Measurements from ENCODE around the gene GOLT1A. TPM values are rescaled to one million over a fixed set of nuclear protein-coding genes. Genes with fewer than 3 reads are reported as not detected.

GOLT1A gene
- total RNA-seq, 5 donors from 2014 or later (not counting 1 experiment from before 2014, with no cell fraction given): 0.30 to 0.42 (median 0.32) TPM; not detected in 1

GRCh38 chr1:204222006-204222763 lies 8.4 kb upstream of the GOLT1A start:
- DNase-seq (no peak), ATAC-seq (replicated peaks in 1 of 4) (no peak)
- Histone ChIP-seq H3K9me3 (no peaks in the 10 kb centered on the region), H3K4me1 (ENCODE audit: control insufficient read depth in 1 of 2, extremely low read depth in 1 of 2, insufficient read depth in 2 of 2, low read length in 2 of 2) (peaks cover 3 to 5% of the 10 kb centered on the region in 2 experiments), H3K27ac (ENCODE audit: low read length) (no peak overlapping the region), H3K27me3 (replicated peaks in 1 of 2; ENCODE audit: control insufficient read depth in 2 of 2, extremely low read depth in 1 of 2, insufficient read depth in 2 of 2, low read length in 1 of 2) (peaks cover 0 to 13% of the 10 kb centered on the region in 2 experiments), H3K36me3 (ENCODE audit: control insufficient read depth in 2 of 2, extremely low read depth in 1 of 2, insufficient read depth in 1 of 2, low read length in 1 of 2) (no peaks in the 10 kb centered on the region), H3K4me3 (ENCODE audit: control insufficient read depth in 1 of 2, extremely low read depth in 1 of 2, low read length in 1 of 2) (no peak overlapping the region)
- Mint-ChIP-seq H3K4me1 (peaks cover 0 to 6% (median 5%) of the 10 kb centered on the region in 3 donors), H3K4me3 (no peak overlapping the region), H3K27me3 (peaks cover 0 to 2% of the 10 kb centered on the region in 2 donors), H3K9me3 (no peaks in the 10 kb centered on the region), H3K36me3 (no peaks in the 10 kb centered on the region), H3K27ac (no peak overlapping the region)
- ChIA-PET CTCF (no interaction called here), POLR2A (no interaction called here)
- WGBS (ENCODE audit: insufficient coverage): 76% methylated on average over 2 of the region's 8 CpGs

GRCh38 chr1:204221271-204221670 lies 7.5 kb upstream of the GOLT1A start:
- Histone ChIP-seq H3K4me3 (ENCODE audit: control insufficient read depth in 1 of 2, extremely low read depth in 1 of 2, low read length in 1 of 2) (no peak overlapping the region), H3K27me3 (replicated peaks in 1 of 2; ENCODE audit: control insufficient read depth in 2 of 2, extremely low read depth in 1 of 2, insufficient read depth in 2 of 2, low read length in 1 of 2) (peaks cover 0 to 18% of the 10 kb centered on the region in 2 experiments), H3K27ac (ENCODE audit: low read length) (no peak overlapping the region), H3K9me3 (no peaks in the 10 kb centered on the region), H3K4me1 (ENCODE audit: control insufficient read depth in 1 of 2, extremely low read depth in 1 of 2, insufficient read depth in 2 of 2, low read length in 2 of 2) (peaks cover 3 to 5% of the 10 kb centered on the region in 2 experiments), H3K36me3 (ENCODE audit: control insufficient read depth in 2 of 2, extremely low read depth in 1 of 2, insufficient read depth in 1 of 2, low read length in 1 of 2) (no peaks in the 10 kb centered on the region)
- Mint-ChIP-seq H3K36me3 (no peaks in the 10 kb centered on the region), H3K27me3 (peaks cover 0 to 2% of the 10 kb centered on the region in 2 donors), H3K27ac (no peak overlapping the region), H3K9me3 (no peaks in the 10 kb centered on the region), H3K4me1 (peaks cover 0 to 6% (median 5%) of the 10 kb centered on the region in 3 donors), H3K4me3 (no peak overlapping the region)
- 100% methylated on average over 1 of the region's 11 CpGs for WGBS (ENCODE audit: insufficient coverage)
- DNase-seq (no peak), ATAC-seq (replicated peaks in 1 of 4) (no peak)
- ChIA-PET CTCF (no interaction called here), POLR2A (no interaction called here)

- POLR2A ChIA-PET: no interaction called here
- 88% methylated on average over 8 of the region's 10 CpGs for WGBS (ENCODE audit: insufficient coverage)
Observed at GRCh38 chr1:204219971-204220616, 6.3 kb upstream of the GOLT1A start.

DNA sequence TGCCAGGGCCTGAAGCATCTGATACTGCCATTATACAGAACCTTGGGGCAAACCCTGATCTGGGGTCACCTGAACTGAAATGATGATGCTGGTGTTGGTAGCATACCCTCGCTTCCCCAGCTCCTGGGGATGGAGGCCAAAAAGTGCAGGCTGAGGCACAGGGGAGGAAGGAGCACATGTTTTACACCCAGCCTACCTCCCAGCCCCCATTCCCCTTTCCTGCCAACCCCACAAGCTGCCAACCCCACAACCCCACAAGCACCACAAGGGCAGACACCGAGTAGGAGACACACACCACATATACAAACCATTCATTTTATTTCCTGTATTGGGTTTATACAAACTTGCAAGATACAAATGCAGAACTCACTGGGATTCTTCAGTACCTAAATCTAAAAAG lies 4.8 kb upstream of the GOLT1A start:
- peaks cover 0 to 4% (median 0%) of the 10 kb centered on the region in 3 donors for H3K9me3 Mint-ChIP-seq
- ATAC-seq (replicated peaks in 1 of 4) (no peak), DNase-seq (no peak)
- ChIA-PET POLR2A (no interaction called here), CTCF (no interaction called here)
- Histone ChIP-seq H3K4me3 (ENCODE audit: control insufficient read depth in 1 of 2, extremely low read depth in 1 of 2, low read length in 1 of 2) (no peak overlapping the region), H3K36me3 (ENCODE audit: control insufficient read depth in 2 of 2, extremely low read depth in 1 of 2, insufficient read depth in 1 of 2, low read length in 1 of 2) (no peaks in the 10 kb centered on the region), H3K27me3 (replicated peaks in 1 of 2; ENCODE audit: control insufficient read depth in 2 of 2, extremely low read depth in 1 of 2, insufficient read depth in 2 of 2, low read length in 1 of 2) (peaks cover 0 to 21% of the 10 kb centered on the region in 2 experiments), H3K4me1 (ENCODE audit: control insufficient read depth in 1 of 2, extremely low read depth in 1 of 2, insufficient read depth in 2 of 2, low read length in 2 of 2) (peaks cover 6 to 12% of the 10 kb centered on the region in 2 experiments), H3K9me3 (no peaks in the 10 kb centered on the region), H3K27ac (ENCODE audit: low read length) (no peak overlapping the region)
- no peak overlapping the region for H3K4me3 Mint-ChIP-seq
- peaks cover 0 to 5% of the 10 kb centered on the region in 2 donors for H3K27me3 Mint-ChIP-seq
- H3K27ac Mint-ChIP-seq: no peak overlapping the region
- 0% methylated on average over 1 of the region's 2 CpGs for WGBS (ENCODE audit: insufficient coverage)
- peaks cover 8 to 13% (median 12%) of the 10 kb centered on the region in 3 donors for H3K4me1 Mint-ChIP-seq
- H3K36me3 Mint-ChIP-seq: no peaks in the 10 kb centered on the region

More at GRCh38 chr1:204219971-204220616, 6.3 kb upstream of the GOLT1A start:
- no peaks in the 10 kb centered on the region for H3K36me3 Mint-ChIP-seq
- ATAC-seq (replicated peaks in 1 of 4) (no peak), DNase-seq (no peak)
- Histone ChIP-seq H3K36me3 (ENCODE audit: control insufficient read depth in 2 of 2, extremely low read depth in 1 of 2, insufficient read depth in 1 of 2, low read length in 1 of 2) (no peaks in the 10 kb centered on the region), H3K27ac (ENCODE audit: low read length) (no peak overlapping the region), H3K9me3 (no peaks in the 10 kb centered on the region), H3K4me3 (ENCODE audit: control insufficient read depth in 1 of 2, extremely low read depth in 1 of 2, low read length in 1 of 2) (no peak overlapping the region), H3K27me3 (replicated peaks in 1 of 2; ENCODE audit: control insufficient read depth in 2 of 2, extremely low read depth in 1 of 2, insufficient read depth in 2 of 2, low read length in 1 of 2) (peaks cover 0 to 14% of the 10 kb centered on the region in 2 experiments), H3K4me1 (ENCODE audit: control insufficient read depth in 1 of 2, extremely low read depth in 1 of 2, insufficient read depth in 2 of 2, low read length in 2 of 2) (peaks cover 3 to 5% of the 10 kb centered on the region in 2 experiments)
- CTCF ChIA-PET: no interaction called here
- H3K27me3 Mint-ChIP-seq: peaks cover 0 to 2% of the 10 kb centered on the region in 2 donors
- no peaks in the 10 kb centered on the region for H3K9me3 Mint-ChIP-seq
- no peak overlapping the region for H3K4me3 Mint-ChIP-seq
- H3K27ac Mint-ChIP-seq: no peak overlapping the region
- peaks cover 0 to 6% (median 5%) of the 10 kb centered on the region in 3 donors for H3K4me1 Mint-ChIP-seq

- no peak overlapping the region for H3K27ac ChIP-seq (ENCODE audit: low read length)
- Mint-ChIP-seq H3K27me3 (peaks cover 0 to 5% of the 10 kb centered on the region in 2 donors), H3K36me3 (no peaks in the 10 kb centered on the region), H3K9me3 (peaks cover 0 to 4% (median 0%) of the 10 kb centered on the region in 3 donors), H3K4me1 (peaks cover 8 to 17% (median 12%) of the 10 kb centered on the region in 3 donors), H3K4me3 (no peak overlapping the region), H3K27ac (no peak overlapping the region)
- ATAC-seq (replicated peaks in 1 of 4): no peak
- CTCF ChIA-PET: no interaction called here
- DNase-seq: no peak
- H3K27me3 ChIP-seq (replicated peaks in 1 of 2; ENCODE audit: control insufficient read depth in 2 of 2, extremely low read depth in 1 of 2, insufficient read depth in 2 of 2, low read length in 1 of 2): peaks cover 0 to 25% of the 10 kb centered on the region in 2 experiments
- POLR2A ChIA-PET: no interaction called here
- no peaks in the 10 kb centered on the region for H3K36me3 ChIP-seq (ENCODE audit: control insufficient read depth in 2 of 2, extremely low read depth in 1 of 2, insufficient read depth in 1 of 2, low read length in 1 of 2)
- peaks cover 6 to 15% of the 10 kb centered on the region in 2 experiments for H3K4me1 ChIP-seq (ENCODE audit: control insufficient read depth in 1 of 2, extremely low read depth in 1 of 2, insufficient read depth in 2 of 2, low read length in 2 of 2)
- 65% methylated on average over 2 of the region's 4 CpGs for WGBS (ENCODE audit: insufficient coverage)
- H3K9me3 ChIP-seq: no peaks in the 10 kb centered on the region
- H3K4me3 ChIP-seq (ENCODE audit: control insufficient read depth in 1 of 2, extremely low read depth in 1 of 2, low read length in 1 of 2): no peak overlapping the region
Observed at GRCh38 chr1:204217648-204218000, 3.8 kb upstream of the GOLT1A start.

DNA sequence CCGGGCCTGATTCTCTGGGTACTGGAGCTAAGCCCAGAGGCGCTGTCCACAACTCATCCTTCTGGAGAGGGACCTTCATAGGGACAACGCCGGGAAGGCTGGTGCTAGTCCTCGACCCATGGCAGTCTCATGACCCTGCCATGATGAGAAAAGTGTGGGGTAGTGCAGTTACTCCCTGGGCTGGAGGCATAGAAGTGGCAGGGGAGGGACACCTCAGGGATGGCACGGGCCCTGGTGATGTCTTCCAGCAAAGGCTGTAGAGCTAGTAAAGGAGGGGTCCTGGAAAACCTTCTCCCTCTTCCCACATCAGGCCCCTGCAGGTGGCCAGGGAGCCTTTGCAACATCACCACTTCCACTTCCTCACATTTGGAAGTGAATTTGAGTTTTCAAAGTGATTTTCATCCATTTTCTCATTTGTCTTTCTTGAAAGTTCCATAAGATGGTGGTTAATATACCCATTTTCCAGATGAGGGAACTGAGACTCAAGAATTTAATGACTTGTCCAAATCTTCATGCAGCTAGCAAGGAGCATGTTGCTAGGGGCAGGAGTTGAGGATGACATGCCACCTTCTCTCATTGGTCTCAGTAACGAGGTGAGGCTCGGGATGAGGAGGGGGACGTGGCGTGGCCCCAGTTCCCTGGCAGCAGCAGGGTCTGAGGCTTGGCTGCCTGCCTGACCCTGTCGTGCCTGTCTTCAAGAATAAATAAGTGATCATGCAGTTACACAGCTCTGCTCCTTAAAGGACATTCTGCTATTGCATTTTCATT lies 3.3 kb upstream of the GOLT1A start:
- DNase-seq (no peak), ATAC-seq (replicated peaks in 1 of 4) (no peak)
- H3K4me3 ChIP-seq (ENCODE audit: control insufficient read depth in 1 of 2, extremely low read depth in 1 of 2, low read length in 1 of 2): no peak overlapping the region
- ChIA-PET POLR2A (no interaction called here), CTCF (interaction anchor here in 1 of 2 donors (1.1 kb wide), 1 partner anchor 140 kb away, joined by 3 read pairs; no protein-coding TSS in a partner anchor)
- Mint-ChIP-seq H3K27me3 (peaks cover 0 to 5% of the 10 kb centered on the region in 2 donors), H3K9me3 (peaks cover 0 to 4% (median 0%) of the 10 kb centered on the region in 3 donors), H3K27ac (no peak overlapping the region), H3K36me3 (no peaks in the 10 kb centered on the region), H3K4me3 (no peak overlapping the region), H3K4me1 (peaks cover 8 to 17% (median 12%) of the 10 kb centered on the region in 3 donors)
- WGBS (ENCODE audit: insufficient coverage): 87% methylated on average over 9 of the region's 11 CpGs
- no peak overlapping the region for H3K27ac ChIP-seq (ENCODE audit: low read length)
- peaks cover 6 to 15% of the 10 kb centered on the region in 2 experiments for H3K4me1 ChIP-seq (ENCODE audit: control insufficient read depth in 1 of 2, extremely low read depth in 1 of 2, insufficient read depth in 2 of 2, low read length in 2 of 2)
- H3K36me3 ChIP-seq (ENCODE audit: control insufficient read depth in 2 of 2, extremely low read depth in 1 of 2, insufficient read depth in 1 of 2, low read length in 1 of 2): no peaks in the 10 kb centered on the region
- H3K27me3 ChIP-seq (replicated peaks in 1 of 2; ENCODE audit: control insufficient read depth in 2 of 2, extremely low read depth in 1 of 2, insufficient read depth in 2 of 2, low read length in 1 of 2): peaks cover 0 to 26% of the 10 kb centered on the region in 2 experiments
- H3K9me3 ChIP-seq: no peaks in the 10 kb centered on the region

All from T-cell (primary cell).